H9 (cell line): ENCODE data around the gene TRIM59. TPM values are rescaled to one million over a fixed set of nuclear protein-coding genes. Genes with fewer than 3 reads are reported as not detected.

Source experiments
- DNase-seq: peaks from one replicate; pipeline ENCODE4 v3.0.0-alpha.2; 2017
- H2AFZ ChIP-seq: one replicate; pipeline ENCODE4 v1.6.1; 2013; ENCODE audit warnings: mild to moderate bottlenecking, low read length, control low read depth, moderate library complexity
- H2AK5ac ChIP-seq: 2 replicates; pipeline ENCODE4 v1.6.1; 2013; ENCODE audit warnings: low read length, control low read depth, mixed read lengths; ENCODE audit not compliant: insufficient read length
- H2BK120ac ChIP-seq: one replicate; pipeline ENCODE4 v1.6.1; 2013; ENCODE audit warnings: low read depth, mild to moderate bottlenecking, low read length, control low read depth, inconsistent platforms; ENCODE audit not compliant: poor library complexity, severe bottlenecking
- H2BK12ac ChIP-seq: 2 replicates; pipeline ENCODE4 v1.6.1; 2013; ENCODE audit warnings: low read length, control low read depth, mixed read lengths, low read depth; ENCODE audit not compliant: insufficient read length
- H2BK15ac ChIP-seq: 2 replicates; pipeline ENCODE4 v1.6.1; 2013; ENCODE audit warnings: low read depth, low read length, control low read depth
- H2BK20ac ChIP-seq: one replicate; pipeline ENCODE4 v1.6.1; 2013; ENCODE audit warnings: low read depth, mild to moderate bottlenecking, low read length, control low read depth, inconsistent platforms; ENCODE audit not compliant: poor library complexity, severe bottlenecking
- H2BK5ac ChIP-seq: 2 replicates; pipeline ENCODE4 v1.6.1; 2013; ENCODE audit warnings: low read length, control low read depth, mixed read lengths; ENCODE audit not compliant: insufficient read length
- H3K14ac ChIP-seq: 2 replicates; pipeline ENCODE4 v1.6.1; 2013; ENCODE audit warnings: low read length, control low read depth; ENCODE audit not compliant: insufficient read depth
- H3K18ac ChIP-seq: 2 replicates; pipeline ENCODE4 v1.6.1; 2013; ENCODE audit warnings: low read depth, mild to moderate bottlenecking, mixed read lengths, low read length, control low read depth; ENCODE audit not compliant: insufficient read length
- H3K23ac ChIP-seq: 2 replicates; pipeline ENCODE4 v1.6.1; 2013; ENCODE audit warnings: low read length, control low read depth, mixed read lengths, low read depth; ENCODE audit not compliant: insufficient read length
- H3K23me2 ChIP-seq: 2 replicates; pipeline ENCODE4 v1.6.1; 2013; ENCODE audit warnings: low read depth, mild to moderate bottlenecking, mixed read lengths, low read length, control low read depth; ENCODE audit not compliant: insufficient read length, poor library complexity, severe bottlenecking
- H3K27ac ChIP-seq: 2 replicates; pipeline ENCODE4 v1.5.1; 2013; ENCODE audit warnings: low read length, control low read depth, mixed read lengths, low read depth; ENCODE audit not compliant: insufficient read length
- H3K27me3 ChIP-seq: 2 replicates; pipeline ENCODE4 v1.6.1; 2013; ENCODE audit warnings: low read length, control low read depth, inconsistent platforms; ENCODE audit not compliant: insufficient read depth
- H3K4ac ChIP-seq: 2 replicates; pipeline ENCODE4 v1.6.1; 2013; ENCODE audit warnings: low read depth, mild to moderate bottlenecking, control low read depth, inconsistent platforms, low read length, moderate library complexity
- H3K4me1 ChIP-seq: 2 replicates; pipeline ENCODE4 v1.6.1; 2013; ENCODE audit warnings: low read length, control low read depth, inconsistent platforms; ENCODE audit not compliant: insufficient read depth
- H3K4me2 ChIP-seq: 2 replicates; pipeline ENCODE4 v1.6.1; 2013; ENCODE audit warnings: low read length, control low read depth, mixed read lengths; ENCODE audit not compliant: insufficient read length, insufficient read depth
- H3K56ac ChIP-seq: 2 replicates; pipeline ENCODE4 v1.6.1; 2013; ENCODE audit warnings: low read depth, mild to moderate bottlenecking, mixed read lengths, low read length, control low read depth; ENCODE audit not compliant: insufficient read length
- H3K79me1 ChIP-seq: 2 replicates; pipeline ENCODE4 v1.6.1; 2013; ENCODE audit warnings: low read depth, mild to moderate bottlenecking, moderate library complexity, low read length, control low read depth, inconsistent platforms; ENCODE audit not compliant: insufficient read depth, poor library complexity, severe bottlenecking
- H3K79me2 ChIP-seq: 2 replicates; pipeline ENCODE4 v1.6.1; 2013; ENCODE audit warnings: low read length, control low read depth, inconsistent platforms; ENCODE audit not compliant: insufficient read depth
- H3K9ac ChIP-seq: 2 replicates; pipeline ENCODE4 v1.6.1; 2013; ENCODE audit warnings: low read length, control low read depth, mixed read lengths; ENCODE audit not compliant: insufficient read length; ENCODE audit errors: extremely low read depth
- H3K9me3 ChIP-seq: one replicate; pipeline ENCODE4 v1.6.1; 2013; ENCODE audit warnings: low read depth, low read length, inconsistent platforms; ENCODE audit not compliant: control insufficient read depth
- H3T11ph ChIP-seq: one replicate; pipeline ENCODE4 v1.6.1; 2013; ENCODE audit warnings: mild to moderate bottlenecking, low read length, control low read depth, inconsistent platforms
- H4K20me1 ChIP-seq: one replicate; pipeline ENCODE4 v1.6.1; 2013; ENCODE audit not compliant: control insufficient read depth, insufficient read length, insufficient read depth
- H4K5ac ChIP-seq: 2 replicates; pipeline ENCODE4 v1.6.1; 2013; ENCODE audit warnings: low read depth, mild to moderate bottlenecking, mixed read lengths, low read length, control low read depth; ENCODE audit not compliant: insufficient read length
- H4K8ac ChIP-seq: replicated peaks from 2 replicates; pipeline ENCODE4 v1.6.1; 2013; ENCODE audit warnings: low read length, control low read depth, mixed read lengths, low read depth; ENCODE audit not compliant: insufficient read length
- H4K91ac ChIP-seq: 2 replicates; pipeline ENCODE4 v1.6.1; 2013; ENCODE audit warnings: low read depth, mild to moderate bottlenecking, moderate library complexity, mixed read lengths, low read length, control low read depth; ENCODE audit not compliant: insufficient read length
- H3K27ac Mint-ChIP-seq, 3 experiments: 2 replicates in 2 of 3; 3 replicates in 1 of 3; pipeline ENCODE4 v1.8.0; 2020 to 2021; ENCODE audit warnings: mixed read lengths in 3 of 3, mild to moderate bottlenecking in 1 of 3, moderate library complexity in 1 of 3
- H3K27me3 Mint-ChIP-seq: 2 replicates; pipeline ENCODE4 v1.8.0; 2021; ENCODE audit warnings: low read depth, mild to moderate bottlenecking, moderate library complexity, mixed read lengths
- H3K36me3 Mint-ChIP-seq, 3 experiments: 2 replicates in 2 of 3; 3 replicates in 1 of 3; pipeline ENCODE4 v1.8.0; 2020 to 2021; ENCODE audit warnings: low read depth in 3 of 3, mixed read lengths in 3 of 3; ENCODE audit not compliant: insufficient read depth in 1 of 3
- H3K4me1 Mint-ChIP-seq, 2 experiments: 2 replicates each; pipeline ENCODE4 v1.8.0; 2020; ENCODE audit warnings: mixed read lengths in 2 of 2
- H3K4me3 Mint-ChIP-seq, 2 experiments: 2 replicates in 1 of 2; 3 replicates in 1 of 2; pipeline ENCODE4 v1.8.0; 2020 to 2021; ENCODE audit warnings: mild to moderate bottlenecking in 2 of 2, mixed read lengths in 2 of 2, moderate library complexity in 1 of 2
- H3K9me3 Mint-ChIP-seq, 2 experiments: 2 replicates in 1 of 2; 3 replicates in 1 of 2; pipeline ENCODE4 v1.8.0; 2020; ENCODE audit warnings: mild to moderate bottlenecking in 2 of 2, mixed read lengths in 2 of 2, moderate library complexity in 1 of 2
- WGBS: extraction: QIAGEN DNeasy Blood & Tissue Kit; methylation state at CpG from one replicate; pipeline ENCODE4 v1.1.7; 2013; ENCODE audit warnings: missing lambda C conversion rate, low lambda C conversion rate, mixed read lengths; ENCODE audit not compliant: insufficient read length; ENCODE audit errors: extremely low coverage; 5-methylcytosine and 5-hydroxymethylcytosine counted together
- total RNA-seq: library from RNA; stranded (reverse); gene quantifications from 2 replicates; pipeline ENCODE4 v1.2.1, GENCODE V29; 2021
- TF ChIP-seq, protein P1 (sequence below): fragments of 200-600 bp; sonication (generic); conservative IDR thresholded peaks from 3 replicates; pipeline ENCODE4 v1.8.0; 2021; ENCODE audit warnings: antibody characterized with exemption, mild to moderate bottlenecking

TRIM59 gene
- total RNA-seq, 1 experiment from 2014 or later: 47.6 TPM

DNA sequence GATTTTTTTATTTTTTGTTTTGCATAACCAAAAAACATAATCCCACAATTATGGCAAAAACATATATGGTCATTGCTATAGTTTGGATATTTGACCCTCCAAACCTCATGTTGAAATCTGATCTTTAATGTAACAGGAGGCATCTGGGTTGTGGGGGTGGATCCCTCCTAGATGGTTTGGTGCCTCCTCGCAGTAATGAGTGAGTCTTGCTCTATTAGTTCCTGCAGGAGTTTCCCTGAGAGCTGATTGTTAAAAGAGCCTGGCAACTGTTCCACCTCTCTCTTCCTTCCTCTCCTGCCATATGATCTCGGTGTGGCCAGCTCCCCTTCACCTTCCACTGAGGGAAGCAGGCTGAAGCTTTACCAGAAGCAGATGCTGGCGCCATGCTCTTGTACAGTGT is 33.2 kb upstream of the TRIM59 start:
- Histone ChIP-seq H3K56ac (no peak overlapping the region), H4K20me1 (no peaks in the 10 kb centered on the region)

More for the DNA sequence above, 33.2 kb upstream of the TRIM59 start:
- Histone ChIP-seq H2BK120ac (no peak overlapping the region), H4K91ac (no peak overlapping the region), H4K5ac (no peak overlapping the region), H3K23ac (no peak overlapping the region), H2BK5ac (no peak overlapping the region), H3K27ac (no peak overlapping the region), H3K4ac (no peak overlapping the region), H3K9ac (no peak overlapping the region), H3K9me3 (no peaks in the 10 kb centered on the region), H4K8ac (no peak overlapping the region), H3K4me1 (no peaks in the 10 kb centered on the region), H3K18ac (no peak overlapping the region), H2BK20ac (no peak overlapping the region), H3K23me2 (no peaks in the 10 kb centered on the region), H3K4me2 (no peak overlapping the region), H2AFZ (no peak overlapping the region), H3K27me3 (no peaks in the 10 kb centered on the region), H3K14ac (no peak overlapping the region), H2BK12ac (no peak overlapping the region), H3T11ph (no peak overlapping the region), H2AK5ac (no peak overlapping the region), H2BK15ac (no peak overlapping the region), H3K79me1 (no peaks in the 10 kb centered on the region), H3K79me2 (no peaks in the 10 kb centered on the region)
- no peak for DNase-seq
- no CpG with 5 or more reads among the region's 3 CpGs for WGBS
- TF ChIP-seq, protein P1, sequence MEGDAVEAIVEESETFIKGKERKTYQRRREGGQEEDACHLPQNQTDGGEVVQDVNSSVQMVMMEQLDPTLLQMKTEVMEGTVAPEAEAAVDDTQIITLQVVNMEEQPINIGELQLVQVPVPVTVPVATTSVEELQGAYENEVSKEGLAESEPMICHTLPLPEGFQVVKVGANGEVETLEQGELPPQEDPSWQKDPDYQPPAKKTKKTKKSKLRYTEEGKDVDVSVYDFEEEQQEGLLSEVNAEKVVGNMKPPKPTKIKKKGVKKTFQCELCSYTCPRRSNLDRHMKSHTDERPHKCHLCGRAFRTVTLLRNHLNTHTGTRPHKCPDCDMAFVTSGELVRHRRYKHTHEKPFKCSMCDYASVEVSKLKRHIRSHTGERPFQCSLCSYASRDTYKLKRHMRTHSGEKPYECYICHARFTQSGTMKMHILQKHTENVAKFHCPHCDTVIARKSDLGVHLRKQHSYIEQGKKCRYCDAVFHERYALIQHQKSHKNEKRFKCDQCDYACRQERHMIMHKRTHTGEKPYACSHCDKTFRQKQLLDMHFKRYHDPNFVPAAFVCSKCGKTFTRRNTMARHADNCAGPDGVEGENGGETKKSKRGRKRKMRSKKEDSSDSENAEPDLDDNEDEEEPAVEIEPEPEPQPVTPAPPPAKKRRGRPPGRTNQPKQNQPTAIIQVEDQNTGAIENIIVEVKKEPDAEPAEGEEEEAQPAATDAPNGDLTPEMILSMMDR: no peak
- H3K9me3 Mint-ChIP-seq: no peaks in the 10 kb centered on the region
- no peak overlapping the region for H3K4me3 Mint-ChIP-seq
- H3K36me3 Mint-ChIP-seq: no peaks in the 10 kb centered on the region
- H3K27me3 Mint-ChIP-seq: no peaks in the 10 kb centered on the region
- H3K4me1 Mint-ChIP-seq: peaks cover 2 to 8% of the 10 kb centered on the region in 2 experiments; a peak in 1 of 4 replicates
- peak overlapping the region in 1 of 3 experiments; percentile 37; a peak in 2 of 7 replicates for H3K27ac Mint-ChIP-seq
